Lower lobe of right lung (tissue), 2 donors: ENCODE data around the gene TPSD1. TPM values are rescaled to one million over a fixed set of nuclear protein-coding genes. Genes with fewer than 3 reads are reported as not detected.
"Not testable (repeated sequence)": the region's sequence is repeated elsewhere in the genome, so short reads cannot be mapped to it uniquely, and the experiment has no call there.

Experiments
- ATAC-seq, 2 donors: fragments of 200-7000 bp; cut with Tn5 transposase; one replicate each; pipeline ENCODE4 v1.9.1; 2020 to 2022; ENCODE audit warnings: mild to moderate bottlenecking in 2 of 2, moderate library complexity in 2 of 2
- DNase-seq: peaks from one replicate; pipeline ENCODE4 v3.0.0-alpha.2; 2020
- H3K27ac ChIP-seq: fragments of 200-600 bp; one replicate; pipeline ENCODE4 v1.8.0; 2022
- H3K27me3 ChIP-seq: fragments of 200-600 bp; one replicate; pipeline ENCODE4 v1.8.0; 2022; ENCODE audit warnings: low read depth
- H3K36me3 ChIP-seq: fragments of 200-600 bp; one replicate; pipeline ENCODE4 v1.8.0; 2022; ENCODE audit warnings: mild to moderate bottlenecking
- H3K4me1 ChIP-seq: fragments of 200-600 bp; one replicate; pipeline ENCODE4 v1.8.0; 2022
- H3K4me3 ChIP-seq: fragments of 200-600 bp; one replicate; pipeline ENCODE4 v1.8.0; 2022; ENCODE audit warnings: mild to moderate bottlenecking
- H3K9me3 ChIP-seq: fragments of 200-600 bp; one replicate; pipeline ENCODE4 v1.8.0; 2022
- intact Hi-C: fragments of 100-400 bp; cut with DNase I; formaldehyde crosslinking; loops from one replicate; pipeline ENCODE4 v1.11.0; 2022
- long read RNA-seq: library from polyadenylated mRNA; unstranded; transcript quantifications from one replicate; pipeline ENCODE4 v2.0.0, GENCODE V29; 2021
- total RNA-seq: library from RNA; stranded (reverse); fragmentation: NEBNext Ultra II Directional; extraction: Animal tissue kit (Norgen Biotek cat#: 25700); gene quantifications from one replicate; pipeline ENCODE4 v1.2.1, GENCODE V29; 2021
- TF ChIP-seq, protein P1 (sequence below): fragments of 200-600 bp; IDR thresholded peaks from one replicate; pipeline ENCODE4 v1.8.0; 2022; ENCODE audit warnings: antibody characterized with exemption, mild to moderate bottlenecking
- donor health status: DM: no; HTN: yes; CAD: no; lungs with severe emphysema.

TPSD1 gene
- total RNA-seq, result 9.6 TPM
- long read RNA-seq, result 0 reads

DNA sequence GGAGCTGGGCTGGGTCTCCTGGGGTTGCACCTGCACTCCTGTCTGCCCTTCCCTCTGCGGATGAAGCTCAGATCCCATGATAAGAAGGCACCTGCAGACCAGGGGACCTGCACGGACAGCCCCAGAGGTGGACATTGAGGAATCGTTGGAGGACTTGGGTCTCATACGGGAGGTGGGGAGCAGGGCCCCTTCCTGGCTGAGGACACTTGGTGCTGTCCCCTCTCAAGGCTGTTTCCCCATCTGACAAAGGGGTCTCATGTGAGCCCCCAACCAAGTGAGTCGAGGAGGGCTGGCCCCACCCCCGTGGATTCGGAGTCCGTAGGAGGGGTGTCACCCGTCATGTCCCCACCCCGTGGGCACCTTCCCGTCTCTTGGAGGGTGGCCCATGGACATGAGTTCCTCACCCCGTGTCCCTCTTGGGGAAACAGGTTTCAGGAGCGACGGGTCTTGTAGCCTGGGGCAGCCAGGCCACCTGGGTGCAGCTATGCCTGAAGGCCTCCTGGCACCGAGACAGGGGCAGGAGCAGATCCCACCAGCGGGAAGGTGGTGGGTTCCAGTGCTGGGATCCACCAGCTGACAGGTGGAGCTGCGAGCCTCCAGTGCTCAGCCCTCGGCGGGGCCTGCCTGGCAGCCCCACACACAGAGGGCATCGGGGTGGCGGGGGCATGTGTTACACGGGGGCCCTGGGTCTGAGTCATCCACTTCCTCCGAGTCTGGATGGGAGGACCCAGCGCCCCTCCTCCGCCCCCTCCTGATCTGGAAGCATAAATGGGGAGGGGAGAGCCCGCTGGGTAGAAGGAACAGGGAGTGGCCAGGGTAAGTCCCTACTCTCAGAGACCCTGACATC, at the start of gene TPSD1:
TSS of gene TPSD1 (plus strand) at position 794 of the 847 bp plus-strand sequence. CDS start 212 bp downstream, outside the sequence.
- H3K4me3 ChIP-seq, H3K9me3 ChIP-seq, intact Hi-C loops, H3K4me1 ChIP-seq, H3K27ac ChIP-seq, H3K36me3 ChIP-seq: not testable (repeated sequence)
- DNase-seq, result peak; percentile 42
- ATAC-seq, result peak; percentile 9 to 27
- H3K27me3 ChIP-seq, result peaks cover 30% of the 10 kb centered on the region

DNA sequence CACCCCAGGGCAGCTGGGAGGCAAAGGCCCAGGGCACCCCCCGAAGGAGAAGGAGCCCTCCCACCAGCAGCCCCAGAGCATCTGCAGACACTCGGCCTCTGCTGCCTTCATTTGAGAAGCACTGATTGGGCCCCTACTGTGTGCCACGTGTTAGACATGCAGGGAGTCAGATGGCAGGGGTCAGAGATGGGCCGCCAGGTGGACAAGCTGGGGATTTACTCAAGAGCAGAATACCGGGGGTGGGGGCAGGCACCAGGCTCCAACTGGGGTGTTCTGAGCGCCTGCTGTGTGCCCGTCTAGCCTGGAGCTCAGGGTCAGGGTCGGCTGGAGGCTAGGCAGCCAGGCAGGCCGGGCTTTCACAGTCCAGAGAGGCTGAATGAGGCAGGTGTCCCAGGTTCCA, 49.5 kb upstream of the TPSD1 start:
- DNase-seq (no peak), ATAC-seq (no peak)
- Histone ChIP-seq H3K27ac (no peak overlapping the region), H3K4me1 (no peaks in the 10 kb centered on the region), H3K27me3 (no peaks in the 10 kb centered on the region), H3K4me3 (no peak overlapping the region), H3K9me3 (no peaks in the 10 kb centered on the region), H3K36me3 (no peaks in the 10 kb centered on the region)
- intact Hi-C loops, result no loop called here
- TF ChIP-seq, protein P1, sequence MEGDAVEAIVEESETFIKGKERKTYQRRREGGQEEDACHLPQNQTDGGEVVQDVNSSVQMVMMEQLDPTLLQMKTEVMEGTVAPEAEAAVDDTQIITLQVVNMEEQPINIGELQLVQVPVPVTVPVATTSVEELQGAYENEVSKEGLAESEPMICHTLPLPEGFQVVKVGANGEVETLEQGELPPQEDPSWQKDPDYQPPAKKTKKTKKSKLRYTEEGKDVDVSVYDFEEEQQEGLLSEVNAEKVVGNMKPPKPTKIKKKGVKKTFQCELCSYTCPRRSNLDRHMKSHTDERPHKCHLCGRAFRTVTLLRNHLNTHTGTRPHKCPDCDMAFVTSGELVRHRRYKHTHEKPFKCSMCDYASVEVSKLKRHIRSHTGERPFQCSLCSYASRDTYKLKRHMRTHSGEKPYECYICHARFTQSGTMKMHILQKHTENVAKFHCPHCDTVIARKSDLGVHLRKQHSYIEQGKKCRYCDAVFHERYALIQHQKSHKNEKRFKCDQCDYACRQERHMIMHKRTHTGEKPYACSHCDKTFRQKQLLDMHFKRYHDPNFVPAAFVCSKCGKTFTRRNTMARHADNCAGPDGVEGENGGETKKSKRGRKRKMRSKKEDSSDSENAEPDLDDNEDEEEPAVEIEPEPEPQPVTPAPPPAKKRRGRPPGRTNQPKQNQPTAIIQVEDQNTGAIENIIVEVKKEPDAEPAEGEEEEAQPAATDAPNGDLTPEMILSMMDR, result no peak

DNA sequence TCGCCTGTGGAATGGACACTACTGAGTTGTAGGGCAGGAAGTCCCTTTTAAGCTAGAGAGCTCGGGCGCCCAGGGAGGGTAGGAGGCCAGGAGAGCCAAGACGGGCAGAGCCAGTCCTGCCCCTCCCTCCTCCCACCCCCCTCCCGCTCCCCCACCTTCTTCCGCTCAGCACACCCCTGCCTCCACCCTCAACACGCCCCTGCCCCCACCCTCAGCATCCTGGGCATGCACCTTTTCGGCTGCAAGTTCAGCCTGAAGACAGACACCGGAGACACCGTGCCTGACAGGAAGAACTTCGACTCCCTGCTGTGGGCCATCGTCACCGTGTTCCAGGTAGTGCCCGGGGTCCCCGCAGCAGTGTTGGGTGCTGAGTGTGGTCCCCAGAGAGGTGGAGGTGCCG, 49.1 kb upstream of the TPSD1 start:
- H3K4me3 ChIP-seq, result no peak overlapping the region
- no peak overlapping the region for H3K27ac ChIP-seq
- intact Hi-C loops, result no loop called here
- no peaks in the 10 kb centered on the region for H3K9me3 ChIP-seq
- no peak for DNase-seq
- ATAC-seq, result no peak
- no peaks in the 10 kb centered on the region for H3K27me3 ChIP-seq
- no peaks in the 10 kb centered on the region for H3K4me1 ChIP-seq
- no peaks in the 10 kb centered on the region for H3K36me3 ChIP-seq
- TF ChIP-seq, protein P1, result no peak

DNA sequence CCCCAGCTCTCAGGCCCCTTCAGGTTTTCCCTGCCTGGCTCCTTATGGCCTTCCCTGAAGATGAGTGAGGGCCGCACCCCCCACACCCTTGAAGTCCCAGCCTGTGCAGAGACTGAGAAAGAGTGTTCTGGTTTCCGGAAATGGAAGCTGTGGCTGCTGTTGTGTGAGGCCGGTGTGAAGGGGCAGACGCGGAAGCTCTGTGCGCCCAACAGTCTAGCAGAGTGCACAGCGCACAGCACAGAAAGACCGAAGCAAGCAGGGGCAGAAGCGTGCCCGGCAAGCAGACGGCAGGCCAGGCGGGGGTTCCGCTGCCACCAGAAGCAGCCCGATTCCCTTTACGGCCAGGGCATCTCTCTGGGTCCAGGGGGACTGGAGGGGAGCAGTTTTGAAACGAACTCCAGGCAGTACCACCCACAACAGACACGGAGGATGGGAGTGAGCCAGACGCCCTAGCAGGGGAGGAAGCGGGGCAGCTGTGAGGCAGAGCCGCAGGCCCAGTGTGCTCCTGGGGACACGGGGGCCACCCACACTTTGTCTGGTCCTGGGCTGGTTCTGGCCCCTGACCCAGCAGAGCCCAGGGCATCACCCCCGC, 47.5 kb upstream of the TPSD1 start:
- DNase-seq, result no peak
- intact Hi-C loops, result no loop called here
- no peak for ATAC-seq
- Histone ChIP-seq H3K4me3 (no peak overlapping the region), H3K27ac (no peak overlapping the region), H3K9me3 (no peaks in the 10 kb centered on the region), H3K4me1 (no peaks in the 10 kb centered on the region), H3K27me3 (no peaks in the 10 kb centered on the region), H3K36me3 (no peaks in the 10 kb centered on the region)
- TF ChIP-seq, protein P1, result no peak

DNA sequence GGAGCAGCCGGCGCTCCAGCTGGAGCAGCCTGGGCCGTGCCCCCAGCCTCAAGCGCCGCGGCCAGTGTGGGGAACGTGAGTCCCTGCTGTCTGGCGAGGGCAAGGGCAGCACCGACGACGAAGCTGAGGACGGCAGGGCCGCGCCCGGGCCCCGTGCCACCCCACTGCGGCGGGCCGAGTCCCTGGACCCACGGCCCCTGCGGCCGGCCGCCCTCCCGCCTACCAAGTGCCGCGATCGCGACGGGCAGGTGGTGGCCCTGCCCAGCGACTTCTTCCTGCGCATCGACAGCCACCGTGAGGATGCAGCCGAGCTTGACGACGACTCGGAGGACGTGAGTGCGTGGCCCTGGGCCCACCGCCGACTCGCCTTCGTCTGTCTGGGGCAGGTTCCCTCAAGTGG, 46.8 kb upstream of the TPSD1 start:
- intact Hi-C loops, result no loop called here
- Histone ChIP-seq H3K4me3 (no peak overlapping the region), H3K27ac (no peak overlapping the region), H3K27me3 (no peaks in the 10 kb centered on the region), H3K4me1 (no peaks in the 10 kb centered on the region), H3K9me3 (no peaks in the 10 kb centered on the region), H3K36me3 (no peaks in the 10 kb centered on the region)
- TF ChIP-seq, protein P1, result no peak
- ATAC-seq (no peak), DNase-seq (no peak)

DNA sequence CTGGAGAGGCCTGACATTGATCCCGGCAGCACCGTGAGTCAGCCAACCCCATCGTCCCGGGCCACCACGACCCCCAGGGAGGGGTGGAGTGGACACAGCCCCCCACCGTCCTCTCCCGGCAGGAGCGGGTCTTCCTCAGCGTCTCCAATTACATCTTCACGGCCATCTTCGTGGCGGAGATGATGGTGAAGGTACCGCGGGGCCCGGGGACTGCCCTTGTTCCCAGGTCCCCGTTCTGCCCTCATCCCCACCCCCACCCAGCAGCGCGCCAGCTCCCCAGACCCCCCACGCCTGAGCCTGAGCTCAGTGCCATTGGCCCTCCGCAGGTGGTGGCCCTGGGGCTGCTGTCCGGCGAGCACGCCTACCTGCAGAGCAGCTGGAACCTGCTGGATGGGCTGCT, 45.4 kb upstream of the TPSD1 start:
- DNase-seq (no peak), ATAC-seq (no peak)
- intact Hi-C loops, result no loop called here
- H3K4me1 ChIP-seq, result no peaks in the 10 kb centered on the region
- H3K36me3 ChIP-seq, result no peaks in the 10 kb centered on the region
- TF ChIP-seq, protein P1, result no peak
- no peak overlapping the region for H3K27ac ChIP-seq
- no peaks in the 10 kb centered on the region for H3K9me3 ChIP-seq
- no peak overlapping the region for H3K4me3 ChIP-seq
- H3K27me3 ChIP-seq, result no peaks in the 10 kb centered on the region
